ENCODE results near the gene CAPS2. TPM values are rescaled to one million over a fixed set of nuclear protein-coding genes. Genes with fewer than 3 reads are reported as not detected.

Gene CAPS2
- total and polyA plus RNA-seq, 2 donors (not counting 3 experiments of a cell fraction or from before 2014, with no cell fraction given) = 0.61 to 1.7 TPM

DNA sequence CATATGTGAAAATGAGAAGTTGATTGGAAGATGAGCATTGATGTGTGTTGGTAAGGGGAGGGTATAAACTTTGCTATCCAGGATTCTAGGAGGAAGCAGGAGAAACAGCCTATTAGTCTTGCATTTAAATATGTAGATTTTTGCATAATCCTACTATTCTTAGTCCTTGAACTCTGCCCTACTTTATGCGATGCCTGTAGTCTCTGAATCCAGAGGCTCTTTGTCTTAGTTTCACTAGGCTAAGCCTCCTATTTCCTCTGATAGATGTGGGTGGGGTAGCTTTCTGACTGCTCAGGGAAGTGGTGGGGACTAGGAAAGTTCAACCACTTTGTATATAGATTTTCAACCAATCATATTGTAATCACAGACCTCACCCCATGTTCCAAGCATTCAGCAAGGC lies 71.0 kb downstream of the CAPS2 start:
- Histone ChIP-seq H3K79me2 (ENCODE audit: control insufficient read depth, insufficient read depth, low read length) (no peaks in the 10 kb centered on the region), H3K4me2 (ENCODE audit: insufficient read depth, low read length) (no peak overlapping the region)
- FAIRE-seq = no peak

More for the DNA sequence above, 71.0 kb downstream of the CAPS2 start:
- Histone ChIP-seq H3K9ac (replicated peaks; ENCODE audit: extremely low read depth, insufficient read depth, low read length) (no peak overlapping the region), H3K4me1 (ENCODE audit: control insufficient read depth, extremely low read depth, insufficient read depth, low read length) (no peaks in the 10 kb centered on the region), H2AFZ (ENCODE audit: low read depth, low read length) (no peak overlapping the region), H3K4me3 (replicated peaks in 1 of 3; ENCODE audit: insufficient read depth in 1 of 3, low read depth in 1 of 3, low read length in 3 of 3) (no peak overlapping the region), H3K27ac (ENCODE audit: insufficient read depth, low read depth, low read length) (no peak overlapping the region), H4K20me1 (replicated peaks; ENCODE audit: control insufficient read depth, extremely low read depth, insufficient read depth, low read length) (no peaks in the 10 kb centered on the region), H3K9me3 (replicated peaks; ENCODE audit: control insufficient read depth, insufficient read depth, low read length) (no peaks in the 10 kb centered on the region), H3K9me1 (replicated peaks; ENCODE audit: control insufficient read depth, extremely low read depth, insufficient read depth, low read length) (no peaks in the 10 kb centered on the region), H3K27me3 (ENCODE audit: control insufficient read depth in 2 of 2, insufficient read depth in 2 of 2, low read length in 2 of 2) (no peaks in the 10 kb centered on the region), H3K36me3 (ENCODE audit: control insufficient read depth in 2 of 2, extremely low read depth in 1 of 2, insufficient read depth in 2 of 2, low read length in 2 of 2) (no peaks in the 10 kb centered on the region)
- no TSS peak for BruUV-seq (replicated peaks)
- CTCF ChIA-PET = interaction anchor here (1.7 kb wide), 1 partner anchor 16 kb away, joined by 3 read pairs; no protein-coding TSS in a partner anchor
- intact Hi-C loops (cut with micrococcal nuclease) = no loop called here
- TF ChIP-seq POLR2AphosphoS5 (IDR thresholded peaks at IDR 0.05; ENCODE audit: insufficient read depth, low read depth, low read length) = no peak
- TF ChIP-seq EZH2 (IDR thresholded peaks at IDR 0.05; ENCODE audit: borderline replicate concordance, low read depth, low read length, severe bottlenecking) = no peak
- TF ChIP-seq FOS (IDR thresholded peaks at IDR 0.05; ENCODE audit: borderline replicate concordance, insufficient read depth, low read length) = no peak
- TF ChIP-seq, protein P1, sequence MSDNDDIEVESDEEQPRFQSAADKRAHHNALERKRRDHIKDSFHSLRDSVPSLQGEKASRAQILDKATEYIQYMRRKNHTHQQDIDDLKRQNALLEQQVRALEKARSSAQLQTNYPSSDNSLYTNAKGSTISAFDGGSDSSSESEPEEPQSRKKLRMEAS (IDR thresholded peaks at IDR 0.05; ENCODE audit: insufficient read depth, insufficient read length) = no peak
- TF ChIP-seq, protein P2, sequence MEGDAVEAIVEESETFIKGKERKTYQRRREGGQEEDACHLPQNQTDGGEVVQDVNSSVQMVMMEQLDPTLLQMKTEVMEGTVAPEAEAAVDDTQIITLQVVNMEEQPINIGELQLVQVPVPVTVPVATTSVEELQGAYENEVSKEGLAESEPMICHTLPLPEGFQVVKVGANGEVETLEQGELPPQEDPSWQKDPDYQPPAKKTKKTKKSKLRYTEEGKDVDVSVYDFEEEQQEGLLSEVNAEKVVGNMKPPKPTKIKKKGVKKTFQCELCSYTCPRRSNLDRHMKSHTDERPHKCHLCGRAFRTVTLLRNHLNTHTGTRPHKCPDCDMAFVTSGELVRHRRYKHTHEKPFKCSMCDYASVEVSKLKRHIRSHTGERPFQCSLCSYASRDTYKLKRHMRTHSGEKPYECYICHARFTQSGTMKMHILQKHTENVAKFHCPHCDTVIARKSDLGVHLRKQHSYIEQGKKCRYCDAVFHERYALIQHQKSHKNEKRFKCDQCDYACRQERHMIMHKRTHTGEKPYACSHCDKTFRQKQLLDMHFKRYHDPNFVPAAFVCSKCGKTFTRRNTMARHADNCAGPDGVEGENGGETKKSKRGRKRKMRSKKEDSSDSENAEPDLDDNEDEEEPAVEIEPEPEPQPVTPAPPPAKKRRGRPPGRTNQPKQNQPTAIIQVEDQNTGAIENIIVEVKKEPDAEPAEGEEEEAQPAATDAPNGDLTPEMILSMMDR (IDR thresholded peaks at IDR 0.05; ENCODE audit: extremely low read depth in 1 of 2, insufficient read depth in 1 of 2, low read depth in 1 of 2, low read length in 2 of 2) = no peak
- no peak for TF ChIP-seq JUN (IDR thresholded peaks at IDR 0.05; ENCODE audit: borderline replicate concordance, insufficient read depth, insufficient read length, low read depth)
- no peak for TF ChIP-seq MYC (IDR thresholded peaks at IDR 0.05; ENCODE audit: low read depth, low read length)
- no peak for TF ChIP-seq GATA2 (IDR thresholded peaks at IDR 0.05; ENCODE audit: insufficient read depth, insufficient read length, low read depth, low read length)
- TF ChIP-seq POLR2A (IDR thresholded peaks at IDR 0.05; ENCODE audit: low read depth, low read length) = no peak
- no peak for DNase-seq (ENCODE audit: low read depth, low spot score)
- dilution Hi-C loops (cut with MboI; ENCODE audit: extremely low pct_ligation_motif_present, low sequenced_read_pairs) = no loop called here
- POLR2A ChIA-PET = no interaction called here
